ENCODE measurements around the gene ISY1.

DNA sequence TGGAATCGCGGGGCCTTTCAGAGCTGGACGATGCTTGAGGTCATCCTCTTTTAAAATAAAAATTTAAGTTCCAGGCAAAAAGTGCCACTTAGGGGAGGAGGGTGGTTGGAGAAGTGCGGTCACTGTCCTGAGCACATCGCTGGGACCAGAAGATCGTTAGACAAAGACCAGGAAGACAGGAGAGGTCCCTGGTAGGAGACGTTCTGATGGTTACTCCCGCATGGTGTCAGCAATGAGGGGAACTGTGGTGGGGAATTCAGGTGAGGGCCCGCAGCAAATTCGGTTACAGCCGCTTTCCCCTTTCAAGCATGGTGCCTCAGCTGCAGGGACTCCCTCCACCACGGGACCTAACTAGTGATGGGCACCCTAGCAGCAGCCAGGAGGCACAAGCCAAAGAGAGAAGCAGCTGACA, 1.0 kb upstream of the ISY1 start:
- TF ChIP-seq, protein P1, sequence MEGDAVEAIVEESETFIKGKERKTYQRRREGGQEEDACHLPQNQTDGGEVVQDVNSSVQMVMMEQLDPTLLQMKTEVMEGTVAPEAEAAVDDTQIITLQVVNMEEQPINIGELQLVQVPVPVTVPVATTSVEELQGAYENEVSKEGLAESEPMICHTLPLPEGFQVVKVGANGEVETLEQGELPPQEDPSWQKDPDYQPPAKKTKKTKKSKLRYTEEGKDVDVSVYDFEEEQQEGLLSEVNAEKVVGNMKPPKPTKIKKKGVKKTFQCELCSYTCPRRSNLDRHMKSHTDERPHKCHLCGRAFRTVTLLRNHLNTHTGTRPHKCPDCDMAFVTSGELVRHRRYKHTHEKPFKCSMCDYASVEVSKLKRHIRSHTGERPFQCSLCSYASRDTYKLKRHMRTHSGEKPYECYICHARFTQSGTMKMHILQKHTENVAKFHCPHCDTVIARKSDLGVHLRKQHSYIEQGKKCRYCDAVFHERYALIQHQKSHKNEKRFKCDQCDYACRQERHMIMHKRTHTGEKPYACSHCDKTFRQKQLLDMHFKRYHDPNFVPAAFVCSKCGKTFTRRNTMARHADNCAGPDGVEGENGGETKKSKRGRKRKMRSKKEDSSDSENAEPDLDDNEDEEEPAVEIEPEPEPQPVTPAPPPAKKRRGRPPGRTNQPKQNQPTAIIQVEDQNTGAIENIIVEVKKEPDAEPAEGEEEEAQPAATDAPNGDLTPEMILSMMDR (IDR thresholded peaks at IDR 0.05; ENCODE audit: low read depth, low read length, poor library complexity, severe bottlenecking), result peak; percentile 43
- TF ChIP-seq EZH2phosphoT487 (IDR thresholded peaks at IDR 0.05; ENCODE audit: borderline replicate concordance, low read length), result no peak

All from DOHH2 (cell line).